Bone marrow (tissue), 2 donors: ENCODE data around the gene OR3A1.
"Not testable (repeated sequence)": the region's sequence is repeated elsewhere in the genome, so short reads cannot be mapped to it uniquely, and the experiment has no call there.

Source experiments
- DNase-seq, 2 donors: peaks; one replicate each; lab custom pipeline; 2025; lab: John Stamatoyannopoulos, UW

OR3A1 gene, protein sequence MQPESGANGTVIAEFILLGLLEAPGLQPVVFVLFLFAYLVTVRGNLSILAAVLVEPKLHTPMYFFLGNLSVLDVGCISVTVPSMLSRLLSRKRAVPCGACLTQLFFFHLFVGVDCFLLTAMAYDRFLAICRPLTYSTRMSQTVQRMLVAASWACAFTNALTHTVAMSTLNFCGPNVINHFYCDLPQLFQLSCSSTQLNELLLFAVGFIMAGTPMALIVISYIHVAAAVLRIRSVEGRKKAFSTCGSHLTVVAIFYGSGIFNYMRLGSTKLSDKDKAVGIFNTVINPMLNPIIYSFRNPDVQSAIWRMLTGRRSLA

DNA sequence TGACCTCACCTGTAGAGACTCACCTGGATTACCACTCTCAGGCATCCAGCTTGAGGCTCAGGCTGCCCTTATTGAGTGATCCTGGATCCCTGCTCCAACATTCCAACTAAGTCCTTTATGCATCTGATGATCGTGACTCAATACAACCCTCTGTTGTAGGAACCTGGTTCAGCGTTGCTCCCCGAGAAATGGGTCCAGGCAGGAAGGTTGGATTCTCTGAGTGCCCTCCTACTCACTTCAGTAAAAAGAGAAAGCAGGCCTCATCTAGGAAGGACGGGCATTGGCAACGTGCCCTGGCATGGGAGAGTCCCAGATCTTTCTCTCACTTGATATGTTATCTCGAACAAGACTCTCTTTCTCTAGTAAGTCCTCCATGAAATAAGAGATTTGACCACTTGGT lies at the start of gene OR3A1:
TSS of gene OR3A1 (minus strand) at position 101 of the 400 bp plus-strand sequence. CDS start 5,778 bp downstream, outside the sequence.
- no peak for DNase-seq

DNA sequence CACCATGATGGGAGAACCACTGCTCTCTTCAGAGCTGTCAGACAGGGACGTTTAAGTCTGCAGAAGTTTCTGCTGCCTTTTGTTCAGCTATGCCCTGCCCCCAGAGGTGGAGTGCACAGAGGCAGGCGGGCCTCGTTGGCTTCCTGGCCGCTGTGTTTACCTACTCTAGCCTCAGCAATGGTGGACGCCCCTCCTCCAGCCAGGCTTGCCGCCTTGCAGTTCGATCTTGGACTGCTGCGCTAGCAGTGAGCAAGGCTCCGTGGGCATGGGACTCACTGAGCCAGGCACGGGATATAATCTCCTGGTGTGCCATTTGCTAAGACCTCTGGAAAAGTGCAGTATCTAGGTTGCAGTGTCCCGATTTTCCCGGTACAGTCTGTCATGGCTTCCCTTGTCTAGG lies 44.6 kb upstream of the OR3A1 start:
- not testable (repeated sequence) for DNase-seq

DNA sequence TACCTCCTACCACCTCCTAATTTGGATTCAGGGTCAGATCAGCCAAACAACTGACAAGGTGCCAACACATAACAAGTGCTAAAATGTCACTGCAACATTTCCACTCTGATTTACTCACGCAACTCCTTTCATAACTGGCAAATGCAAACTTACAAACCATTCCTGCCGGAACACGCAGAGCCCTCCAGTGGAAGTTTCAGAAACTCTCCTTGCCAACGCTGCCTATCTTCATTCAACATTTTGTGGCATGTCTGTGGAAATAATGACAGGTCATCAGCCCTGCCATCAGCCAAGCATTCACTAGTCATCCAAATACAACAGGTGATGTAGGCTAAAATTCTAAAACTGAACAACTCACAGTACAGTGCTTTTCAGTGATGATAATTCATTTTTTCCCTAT lies 37.7 kb upstream of the OR3A1 start:
- no peak for DNase-seq

DNA sequence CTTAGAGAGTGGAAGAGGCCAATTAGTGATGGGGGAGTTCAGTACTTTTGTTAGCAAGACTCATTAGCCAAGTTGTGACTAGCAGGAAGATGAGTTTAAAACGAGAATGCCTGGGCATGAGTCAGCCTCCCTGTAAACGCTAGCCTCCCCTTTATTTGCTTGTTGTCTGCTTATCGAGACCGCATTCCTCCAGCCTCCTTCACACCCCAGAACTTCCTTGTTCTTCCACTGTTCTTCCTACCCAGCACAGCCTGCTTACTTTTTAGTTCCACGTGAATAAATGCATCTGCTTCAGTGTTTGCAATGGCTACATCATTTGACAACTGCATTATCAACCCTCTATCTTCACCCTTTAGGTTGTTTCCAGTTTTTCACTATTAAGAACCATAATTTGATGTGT lies 20.2 kb upstream of the OR3A1 start:
- no peak for DNase-seq

DNA sequence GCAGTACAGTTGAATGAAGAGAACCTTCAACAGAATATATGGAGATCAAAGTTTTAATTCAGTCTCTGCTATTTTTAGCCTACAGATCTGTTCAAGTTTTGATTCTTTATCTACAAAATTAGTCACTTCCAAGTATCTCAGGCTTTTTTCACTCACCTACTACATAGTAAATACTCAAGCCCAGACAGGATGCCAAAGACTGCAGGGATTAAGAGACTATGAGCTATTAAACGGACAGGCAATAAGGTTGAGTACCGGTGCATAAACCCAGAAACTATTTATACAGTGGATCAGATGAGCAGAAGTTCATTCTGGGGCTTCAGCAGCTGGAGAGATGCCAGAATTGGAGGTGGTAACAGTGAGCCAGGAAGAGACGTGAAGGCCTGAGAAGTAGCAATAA lies 18.7 kb upstream of the OR3A1 start:
- no peak for DNase-seq

DNA sequence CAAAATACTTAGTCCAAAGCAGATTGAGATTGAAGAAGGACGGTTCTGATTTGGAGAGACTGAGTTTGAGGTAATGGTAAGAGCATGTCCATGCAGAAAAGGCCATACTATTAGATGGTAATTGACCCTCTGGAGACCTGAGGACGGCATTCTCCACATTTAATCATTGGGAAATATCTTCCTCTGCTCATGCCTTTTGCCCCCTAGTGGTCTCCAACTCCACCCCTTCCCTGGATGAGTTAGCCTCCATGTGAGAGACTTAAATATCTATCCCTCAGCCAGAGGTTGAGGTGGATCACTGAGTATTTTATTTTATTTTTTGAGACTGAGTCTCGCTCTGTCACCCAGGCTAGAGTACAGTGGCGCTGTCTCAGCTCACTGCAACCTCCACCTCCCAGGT lies 10.4 kb upstream of the OR3A1 start:
- DNase-seq: no peak

DNA sequence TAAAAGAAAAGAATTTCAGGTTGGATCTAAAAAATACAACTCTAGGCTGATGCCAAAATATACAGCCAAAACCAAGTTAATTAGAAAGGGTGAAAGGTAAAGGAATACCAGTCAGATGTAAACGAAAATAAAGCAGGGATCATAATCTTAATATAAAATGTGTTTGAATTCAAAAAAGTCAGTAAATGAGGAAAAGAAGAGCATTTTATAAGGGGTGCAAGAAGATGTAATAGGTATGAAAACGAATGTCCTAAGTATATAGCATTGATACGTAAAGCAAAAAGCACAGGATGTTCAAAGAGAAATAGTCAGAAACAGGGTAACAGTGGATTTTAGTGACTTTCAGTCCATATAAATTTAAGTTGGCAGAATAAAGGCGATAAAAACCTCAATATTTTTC lies 2.5 kb downstream of the OR3A1 start:
- DNase-seq: no peak

DNA sequence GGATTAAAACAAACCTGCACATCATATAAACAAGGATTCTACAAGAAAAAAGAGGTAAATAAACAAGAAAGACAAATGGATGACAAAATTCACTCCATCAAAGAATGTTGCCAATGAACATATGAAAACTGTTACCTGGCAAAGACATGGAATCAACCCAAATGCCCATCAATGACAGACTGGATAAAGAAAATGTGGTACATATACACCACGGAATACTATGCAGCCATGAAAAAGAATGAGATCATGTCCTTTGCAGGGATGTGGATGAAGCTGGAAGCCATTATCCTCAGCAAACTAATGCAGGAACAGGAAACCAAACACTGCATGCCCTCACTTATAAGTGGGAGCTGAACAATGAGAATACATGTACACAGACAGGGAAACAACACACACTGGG lies 4.6 kb downstream of the OR3A1 start:
- not testable (repeated sequence) for DNase-seq

DNA sequence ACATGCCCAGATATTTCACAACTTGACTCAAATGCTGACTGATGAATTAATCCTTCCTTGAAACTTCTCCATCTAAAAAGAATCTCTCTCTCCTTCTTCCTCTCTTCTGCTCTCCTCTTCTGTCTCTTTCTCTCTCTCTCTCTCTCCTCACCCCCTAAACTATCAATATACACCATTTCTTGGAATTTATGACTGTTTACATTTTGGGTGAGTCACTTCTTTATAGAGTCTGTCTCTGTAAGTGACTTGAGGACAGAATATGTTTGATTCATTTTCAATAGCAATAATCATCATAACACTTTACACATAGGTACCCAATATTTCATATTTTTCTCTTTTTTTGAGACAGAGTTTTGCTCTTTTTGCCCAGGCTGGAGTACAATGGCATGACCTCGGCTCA lies 15.3 kb downstream of the OR3A1 start:
- no peak for DNase-seq

DNA sequence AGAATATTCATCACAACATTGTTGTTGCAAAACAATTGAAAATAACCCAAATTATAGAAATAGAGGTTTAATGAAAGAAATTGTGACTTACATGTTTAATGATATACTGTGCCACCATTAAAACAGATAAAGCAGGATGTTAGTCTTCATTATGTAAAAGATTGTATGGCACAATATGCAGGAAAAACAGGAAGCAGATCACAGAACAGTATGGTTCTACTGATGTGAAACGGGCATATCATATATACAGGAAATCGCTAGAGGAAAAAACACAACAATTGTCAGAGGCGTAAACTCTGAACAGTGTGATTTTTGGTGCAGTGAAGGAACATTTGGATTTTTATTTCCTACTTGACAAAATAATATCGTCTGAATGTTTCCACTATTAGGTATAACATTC lies 22.0 kb downstream of the OR3A1 start:
- DNase-seq: no peak

DNA sequence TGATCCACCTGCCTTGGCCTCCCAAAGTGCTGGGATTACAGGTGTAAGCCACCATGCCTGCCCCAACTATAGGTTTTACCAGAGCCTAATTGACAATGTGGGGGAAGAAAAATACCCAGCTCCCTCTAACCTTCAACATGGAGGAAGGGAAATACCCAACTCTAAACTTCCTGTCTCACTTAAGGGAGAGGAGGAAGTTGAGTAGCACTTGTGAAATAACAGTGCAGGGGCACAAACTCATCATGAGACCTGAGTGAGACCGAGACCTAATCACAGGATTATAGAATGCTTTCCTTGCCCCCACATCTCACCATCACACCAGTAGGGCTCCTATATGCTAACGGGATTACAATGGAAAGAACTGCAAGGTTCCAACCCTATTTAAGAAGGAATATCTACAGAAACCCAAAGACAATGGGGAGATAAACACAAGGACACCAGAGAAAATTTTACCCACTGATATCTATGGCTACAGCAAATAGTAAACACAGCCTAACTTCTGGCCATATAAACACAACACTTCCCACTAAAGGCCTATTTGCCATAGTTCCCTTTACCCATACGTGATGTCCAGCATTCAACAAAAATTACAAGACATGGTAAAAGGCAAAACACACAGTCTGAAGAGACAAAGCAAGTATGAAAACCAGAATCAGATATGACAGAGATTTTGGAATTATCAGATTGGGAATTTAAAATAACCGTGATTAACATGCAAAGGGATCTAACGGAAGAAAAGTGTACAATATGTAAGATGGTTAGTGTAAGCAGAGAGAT lies 26.9 kb downstream of the OR3A1 start:
- no peak for DNase-seq

DNA sequence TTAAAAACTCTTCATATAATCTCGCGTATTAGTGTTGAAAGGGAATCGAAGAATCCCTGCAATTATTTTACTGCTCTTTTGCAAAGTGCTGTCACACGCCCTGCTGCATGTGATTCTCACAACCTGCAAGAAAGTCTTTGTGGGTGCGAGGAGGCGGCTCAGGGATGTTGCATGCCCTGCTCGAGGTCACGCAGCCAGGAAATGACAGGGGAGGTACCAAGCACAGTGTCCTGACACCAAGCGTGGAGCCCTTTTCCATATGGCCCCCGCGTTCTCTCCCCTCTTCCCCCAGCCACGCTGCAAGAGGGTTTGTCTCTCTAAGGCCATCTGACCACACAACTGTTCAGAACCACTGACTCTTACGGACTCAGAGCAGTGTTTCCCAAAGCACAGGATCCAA lies 37.6 kb downstream of the OR3A1 start:
- DNase-seq: no peak

DNA sequence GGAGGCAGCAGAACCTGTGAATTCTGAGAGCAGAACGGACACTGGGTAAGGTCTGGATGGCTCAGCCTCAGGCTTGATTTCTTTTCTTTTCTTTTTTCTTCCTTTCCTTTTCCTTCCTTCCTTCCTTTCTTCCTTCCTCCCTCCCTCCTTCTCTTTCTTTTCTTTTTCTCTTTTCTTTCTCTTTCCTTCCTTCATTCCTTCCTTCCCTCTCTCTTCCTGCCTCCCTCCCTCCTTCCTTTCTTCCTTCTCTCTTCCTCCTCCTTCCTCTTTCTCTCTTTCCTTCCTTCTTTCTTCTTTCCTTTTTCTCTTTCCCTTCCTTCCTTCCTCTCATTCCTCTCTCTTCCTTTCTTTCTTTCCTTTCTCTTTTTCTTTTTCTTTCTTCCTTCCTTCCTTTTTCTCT lies 38.0 kb downstream of the OR3A1 start:
- DNase-seq: no peak

DNA sequence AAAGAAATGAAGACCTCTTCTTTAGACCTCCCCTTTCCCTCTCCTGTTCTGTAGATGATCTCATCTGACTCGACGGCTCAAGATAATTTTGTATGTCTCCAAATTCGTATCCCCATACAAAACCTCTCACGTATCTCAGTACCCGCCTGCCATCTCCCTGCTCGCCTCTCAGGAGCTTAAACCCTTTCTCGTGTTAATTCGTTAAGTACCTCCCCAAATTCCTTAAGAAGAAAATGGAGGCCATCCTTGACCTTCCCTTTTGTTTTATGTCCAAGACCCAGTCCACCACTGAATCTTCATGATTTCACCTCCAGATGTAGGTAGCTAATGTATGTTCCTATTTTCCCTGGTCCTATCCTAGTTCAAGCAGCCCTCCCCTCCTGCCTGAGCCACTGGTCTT lies 41.6 kb downstream of the OR3A1 start:
- no peak for DNase-seq

DNA sequence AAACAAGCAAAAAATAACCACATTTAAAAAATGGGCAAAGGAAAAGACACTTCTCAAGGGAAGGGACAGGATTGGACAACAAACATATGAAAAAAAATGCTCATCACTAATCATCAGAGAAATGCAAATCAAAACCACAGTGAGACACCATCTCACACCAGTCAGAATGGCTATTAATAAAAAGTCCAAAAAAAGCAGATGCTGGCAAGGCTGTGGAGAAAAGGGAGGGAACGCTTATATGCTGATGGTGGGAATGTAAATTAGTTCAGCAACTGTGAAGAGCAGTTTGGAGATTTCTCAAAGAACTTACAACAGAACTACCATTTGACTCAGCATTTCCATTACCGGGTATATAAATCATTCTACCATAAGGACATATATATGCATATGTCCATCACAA lies 49.1 kb downstream of the OR3A1 start:
- not testable (repeated sequence) for DNase-seq

DNA sequence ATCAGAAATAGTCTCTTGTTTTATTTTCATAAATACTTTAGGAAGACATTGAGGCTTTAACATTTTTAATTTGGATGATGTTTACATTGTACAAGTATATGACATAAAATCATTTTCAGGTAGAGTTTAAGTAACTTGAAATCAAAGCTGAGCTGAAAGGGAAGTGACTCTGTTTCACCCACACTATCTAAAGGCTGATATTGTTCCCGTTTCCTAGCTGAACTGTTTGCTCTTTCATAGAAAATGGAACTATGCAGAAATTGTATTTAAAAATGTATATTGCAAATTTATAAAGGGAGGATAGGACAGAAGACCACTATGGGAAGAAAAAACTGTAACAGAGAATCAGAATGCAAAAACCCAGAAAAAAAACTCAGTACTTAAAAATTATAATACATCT lies 53.3 kb downstream of the OR3A1 start:
- DNase-seq: not testable (repeated sequence)

DNA sequence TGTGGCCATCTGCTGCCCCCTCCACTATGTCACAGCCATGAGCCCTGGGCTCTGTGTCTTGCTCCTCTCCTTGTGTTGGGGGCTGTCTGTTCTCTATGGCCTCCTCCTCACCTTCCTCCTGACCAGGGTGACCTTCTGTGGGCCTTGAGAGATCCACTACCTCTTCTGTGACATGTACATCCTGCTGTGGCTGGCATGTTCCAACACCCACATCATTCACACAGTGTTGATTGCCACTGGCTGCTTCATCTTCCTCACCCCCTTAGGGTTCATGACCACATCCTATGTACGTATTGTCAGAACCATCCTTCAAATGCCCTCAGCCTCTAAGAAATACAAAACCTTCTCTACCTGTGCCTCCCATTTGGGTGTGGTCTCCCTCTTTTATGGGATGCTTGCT lies 57.1 kb downstream of the OR3A1 start:
- DNase-seq: not testable (repeated sequence)
